Esophagus muscularis mucosa (tissue), 4 donors: ENCODE results near the gene MYO10. TPM values are rescaled to one million over a fixed set of nuclear protein-coding genes. Genes with fewer than 3 reads are reported as not detected.

Experiments
- DNase-seq: peaks from one replicate; pipeline ENCODE4 v3.0.0-alpha.2; 2017; ENCODE audit errors: extremely low spot score
- H3K27ac ChIP-seq, 4 donors: fragments of 200-600 bp; sonication (generic); replicated peaks in 1 of 4; 1 replicate in 3 of 4; 2 replicates in 1 of 4; pipeline ENCODE4 v1.5.1; 2016 to 2019; ENCODE audit warnings: mild to moderate bottlenecking in 1 of 4
- H3K27me3 ChIP-seq, 4 donors: fragments of 200-600 bp; sonication (generic); one replicate each; pipeline versions ENCODE4 v1.5.1 to v1.6.0; 2016 to 2019
- H3K36me3 ChIP-seq, 4 donors: fragments of 200-600 bp; sonication (generic); one replicate each; pipeline ENCODE4 v1.5.1; 2016 to 2019
- H3K4me1 ChIP-seq, 4 donors: fragments of 200-600 bp; sonication (generic); one replicate each; pipeline ENCODE4 v1.5.1; 2016 to 2019
- H3K4me3 ChIP-seq, 4 donors: fragments of 200-600 bp; sonication (generic); 1 replicate in 2 of 4; 2 replicates in 2 of 4; pipeline ENCODE4 v1.5.1; 2016 to 2019; ENCODE audit warnings: mild to moderate bottlenecking in 4 of 4, moderate library complexity in 1 of 4
- H3K9me3 ChIP-seq, 4 donors: fragments of 200-600 bp; sonication (generic); 1 replicate in 3 of 4; 2 replicates in 1 of 4; pipeline ENCODE4 v1.5.1; 2016 to 2019
- CTCF ChIP-seq, 3 experiments: fragments of 200-600 bp in 2 of 3; fragments of 450-650 bp in 1 of 3; sonication (generic) in 2 of 3; IDR thresholded peaks; one replicate each; pipeline ENCODE4 v1.5.1; 2017 to 2019; ENCODE audit warnings: antibody characterized with exemption in 3 of 3, mild to moderate bottlenecking in 2 of 3, moderate library complexity in 1 of 3
- EP300 ChIP-seq: sonication (generic); formaldehyde crosslinking; IDR thresholded peaks from one replicate; pipeline ENCODE4 v1.6.1; 2017; ENCODE audit warnings: antibody characterized with exemption
- POLR2A ChIP-seq: fragments of 450-650 bp; IDR thresholded peaks from one replicate; pipeline ENCODE4 v1.6.1; 2017; ENCODE audit warnings: antibody characterized with exemption, moderate library complexity, mild to moderate bottlenecking, low read depth
- POLR2AphosphoS5 ChIP-seq, 2 donors: sonication (generic); formaldehyde crosslinking; IDR thresholded peaks; one replicate each; pipeline ENCODE4 v1.6.1; 2017; ENCODE audit warnings: antibody characterized with exemption in 2 of 2
- WGBS: methylation state at CpG from one replicate; pipeline ENCODE4 v1.1.5; 2018; 5-methylcytosine and 5-hydroxymethylcytosine counted together
- intact Hi-C: fragments of 100-400 bp; cut with DNase I; formaldehyde crosslinking; loops from one replicate; pipeline ENCODE4 v1.15.1; 2023
- total RNA-seq, 4 donors: library from RNA; depleted of rRNA; stranded (reverse); fragments of >200 nt; gene quantifications; one replicate each; pipeline versions ENCODE4 v1.1.0 to v1.2.1, GENCODE V29; 2016

MYO10 gene
- total RNA-seq, 4 donors from 2014 or later: 7.1 to 9.3 (median 7.8) TPM

GRCh38 chr5:16757146-16757545, 178.9 kb downstream of the MYO10 start:
- no peak for DNase-seq
- no peak for TF ChIP-seq EP300
- TF ChIP-seq CTCF (IDR thresholded peaks at IDR 0.05): no peak
- no peak for TF ChIP-seq POLR2AphosphoS5 (IDR thresholded peaks at IDR 0.05)
- no peak for TF ChIP-seq POLR2A
- H3K9me3 ChIP-seq: no peaks in the 10 kb centered on the region
- 71% methylated on average over 6 of the region's 6 CpGs for WGBS
- H3K36me3 ChIP-seq: peaks cover 0 to 23% (median 3%) of the 10 kb centered on the region in 4 donors
- H3K4me3 ChIP-seq: no peak overlapping the region
- intact Hi-C loops: no loop called here
- no peaks in the 10 kb centered on the region for H3K27me3 ChIP-seq
- H3K4me1 ChIP-seq: no peaks in the 10 kb centered on the region
- H3K27ac ChIP-seq: no peak overlapping the region

GRCh38 chr5:16756692-16757091, 179.4 kb downstream of the MYO10 start:
- no peak for DNase-seq
- H3K36me3 ChIP-seq: peaks cover 0 to 20% (median 3%) of the 10 kb centered on the region in 4 donors
- H3K4me3 ChIP-seq: no peak overlapping the region
- TF ChIP-seq CTCF (IDR thresholded peaks at IDR 0.05): no peak
- no peak for TF ChIP-seq POLR2AphosphoS5 (IDR thresholded peaks at IDR 0.05)
- no peak for TF ChIP-seq POLR2A
- TF ChIP-seq EP300: no peak
- 92% methylated on average over 7 of the region's 7 CpGs for WGBS
- no peaks in the 10 kb centered on the region for H3K9me3 ChIP-seq
- no peaks in the 10 kb centered on the region for H3K27me3 ChIP-seq
- intact Hi-C loops: no loop called here
- no peaks in the 10 kb centered on the region for H3K4me1 ChIP-seq
- no peak overlapping the region for H3K27ac ChIP-seq

GRCh38 chr5:16755641-16756040, 180.4 kb downstream of the MYO10 start:
- Histone ChIP-seq H3K4me1 (no peaks in the 10 kb centered on the region), H3K4me3 (no peak overlapping the region), H3K27me3 (no peaks in the 10 kb centered on the region), H3K36me3 (peaks cover 0 to 10% (median under 1%) of the 10 kb centered on the region in 4 donors), H3K9me3 (no peaks in the 10 kb centered on the region), H3K27ac (no peak overlapping the region)
- no peak for DNase-seq
- 96% methylated on average over 2 of the region's 2 CpGs for WGBS
- intact Hi-C loops: no loop called here
- no peak for TF ChIP-seq EP300

- Histone ChIP-seq H3K27me3 (no peaks in the 10 kb centered on the region), H3K4me1 (no peaks in the 10 kb centered on the region), H3K4me3 (no peak overlapping the region), H3K9me3 (no peaks in the 10 kb centered on the region), H3K27ac (no peak overlapping the region), H3K36me3 (peaks cover 0 to 7% (median 0%) of the 10 kb centered on the region in 4 donors)
- intact Hi-C loops: no loop called here
- WGBS: 64% methylated on average over 3 of the region's 3 CpGs
- DNase-seq: no peak
- TF ChIP-seq CTCF (IDR thresholded peaks at IDR 0.05) (no peak), POLR2A (no peak), POLR2AphosphoS5 (IDR thresholded peaks at IDR 0.05) (no peak), EP300 (no peak)
Observed at GRCh38 chr5:16754601-16755000, 181.5 kb downstream of the MYO10 start.

GRCh38 chr5:16754086-16754485, 182.0 kb downstream of the MYO10 start:
- Histone ChIP-seq H3K4me3 (no peak overlapping the region), H3K27me3 (no peaks in the 10 kb centered on the region), H3K27ac (no peak overlapping the region), H3K36me3 (peaks cover 0 to 7% (median 0%) of the 10 kb centered on the region in 4 donors), H3K4me1 (no peaks in the 10 kb centered on the region), H3K9me3 (no peaks in the 10 kb centered on the region)
- DNase-seq: no peak
- TF ChIP-seq CTCF (IDR thresholded peaks at IDR 0.05) (no peak), POLR2A (no peak), POLR2AphosphoS5 (IDR thresholded peaks at IDR 0.05) (no peak), EP300 (no peak)
- WGBS: 69% methylated on average over 3 of the region's 3 CpGs
- intact Hi-C loops: no loop called here
